Hepatic stellate cell (primary cell): ENCODE data around the gene MTERF1.
"Not testable (repeated sequence)": the region's sequence is repeated elsewhere in the genome, so short reads cannot be mapped to it uniquely, and the experiment has no call there.

Experiments used
- DNase-seq: peaks from one replicate; pipeline ENCODE4 v3.0.0; 2011; ENCODE audit warnings: low spot score

The MTERF1 gene

GRCh38 chr7:91883676-91884362 is 3.3 kb upstream of the MTERF1 start:
- no peak for DNase-seq

- no peak for DNase-seq
Observed at GRCh38 chr7:91880016-91880412, 488 bp downstream of the MTERF1 start.

- DNase-seq, result peak; percentile 26
Observed at GRCh38 chr7:91876391-91877133, 3.9 kb downstream of the MTERF1 start.

DNA sequence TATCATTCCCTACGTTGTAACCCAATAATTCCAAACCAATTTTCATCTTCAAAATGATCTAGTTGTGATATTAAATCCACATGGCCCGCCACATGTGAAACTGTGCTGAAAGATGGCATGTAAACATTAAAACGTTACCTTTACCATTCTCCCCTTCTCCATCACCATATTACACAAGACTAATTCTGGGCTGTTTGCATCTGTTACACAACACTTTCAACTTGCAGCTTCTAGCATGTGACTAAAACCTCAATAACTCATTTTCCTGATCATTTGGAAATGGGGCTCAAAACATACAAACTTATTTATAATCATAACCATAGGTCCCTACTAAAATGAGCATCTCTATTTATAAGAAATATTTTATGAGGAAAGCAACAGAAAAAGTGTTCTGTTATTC is 4.7 kb downstream of the MTERF1 start:
- no peak for DNase-seq

DNA sequence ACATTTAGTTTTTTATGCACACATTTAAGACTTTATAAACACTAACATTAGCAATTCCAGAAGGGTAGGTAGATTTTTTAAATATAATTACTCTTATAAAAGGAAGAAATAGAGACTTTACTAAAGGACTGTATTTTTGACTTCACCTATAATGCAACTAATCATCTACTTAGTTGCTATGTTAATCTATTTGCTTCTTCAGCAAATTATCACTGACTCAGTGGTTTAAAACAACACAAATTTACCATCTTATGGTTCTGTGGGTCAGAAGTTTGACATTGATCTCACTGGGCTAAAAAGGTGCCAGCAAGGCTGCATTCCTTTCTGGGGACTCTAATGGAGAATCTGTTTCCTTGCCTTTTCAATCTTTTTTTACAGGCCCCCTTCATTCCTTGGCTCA is 7.6 kb downstream of the MTERF1 start:
- DNase-seq, result no peak

- DNase-seq, result no peak
Observed at GRCh38 chr7:91872069-91872468, 8.4 kb downstream of the MTERF1 start.

GRCh38 chr7:91869661-91870060 is 10.8 kb downstream of the MTERF1 start:
- DNase-seq, result no peak

DNA sequence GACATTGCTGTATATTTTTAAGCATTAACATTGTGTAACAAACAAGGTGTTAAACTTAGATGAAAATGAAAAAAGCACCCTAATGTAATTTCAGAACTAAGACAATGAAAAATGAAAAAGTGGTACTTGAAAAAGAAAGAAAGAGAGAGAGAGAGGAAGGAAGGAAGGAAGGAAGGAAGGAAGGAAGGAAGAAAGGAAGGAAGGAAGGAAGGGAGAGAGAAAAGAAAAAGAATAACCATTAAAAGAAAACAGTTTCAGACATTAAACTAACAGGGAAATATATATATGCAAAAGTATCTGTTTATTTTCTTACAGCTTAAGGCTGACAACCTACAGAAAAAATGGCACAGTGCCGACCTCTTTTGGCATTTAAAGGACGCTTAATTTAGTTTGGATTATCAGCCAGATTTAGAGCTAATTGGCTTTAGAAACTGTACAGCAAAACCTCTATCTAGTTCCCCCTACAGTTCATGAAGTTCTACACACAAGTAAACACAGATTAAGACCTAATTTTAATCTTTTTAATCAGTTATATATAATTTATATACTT is 13.8 kb downstream of the MTERF1 start:
- no peak for DNase-seq

DNA sequence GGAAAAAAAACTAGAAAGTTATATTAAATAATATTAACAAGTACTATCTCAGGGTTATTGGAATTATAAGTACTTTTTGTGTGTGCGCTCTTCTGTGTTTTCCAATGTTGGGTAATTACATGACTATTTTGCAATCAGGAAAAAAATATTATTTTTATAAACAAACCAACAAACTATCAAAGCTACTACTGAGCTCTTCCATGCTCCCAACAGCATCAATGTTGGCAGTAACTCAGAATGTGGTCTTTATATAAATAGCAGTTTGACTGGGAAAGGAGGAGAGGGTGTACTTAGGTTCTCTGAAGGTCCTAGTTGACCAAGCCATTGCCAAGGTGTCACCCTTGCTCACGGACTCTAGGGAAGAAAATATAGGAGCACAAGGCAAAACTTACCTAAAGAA is 15.0 kb downstream of the MTERF1 start:
- DNase-seq, result no peak

GRCh38 chr7:91864604-91865003 is 15.9 kb downstream of the MTERF1 start:
- not testable (repeated sequence) for DNase-seq

GRCh38 chr7:91864070-91864469 is 16.4 kb downstream of the MTERF1 start:
- DNase-seq, result no peak

GRCh38 chr7:91852263-91852741 is 28.2 kb downstream of the MTERF1 start:
- no peak for DNase-seq

GRCh38 chr7:91850455-91850854 is 30.0 kb downstream of the MTERF1 start:
- no peak for DNase-seq

DNA sequence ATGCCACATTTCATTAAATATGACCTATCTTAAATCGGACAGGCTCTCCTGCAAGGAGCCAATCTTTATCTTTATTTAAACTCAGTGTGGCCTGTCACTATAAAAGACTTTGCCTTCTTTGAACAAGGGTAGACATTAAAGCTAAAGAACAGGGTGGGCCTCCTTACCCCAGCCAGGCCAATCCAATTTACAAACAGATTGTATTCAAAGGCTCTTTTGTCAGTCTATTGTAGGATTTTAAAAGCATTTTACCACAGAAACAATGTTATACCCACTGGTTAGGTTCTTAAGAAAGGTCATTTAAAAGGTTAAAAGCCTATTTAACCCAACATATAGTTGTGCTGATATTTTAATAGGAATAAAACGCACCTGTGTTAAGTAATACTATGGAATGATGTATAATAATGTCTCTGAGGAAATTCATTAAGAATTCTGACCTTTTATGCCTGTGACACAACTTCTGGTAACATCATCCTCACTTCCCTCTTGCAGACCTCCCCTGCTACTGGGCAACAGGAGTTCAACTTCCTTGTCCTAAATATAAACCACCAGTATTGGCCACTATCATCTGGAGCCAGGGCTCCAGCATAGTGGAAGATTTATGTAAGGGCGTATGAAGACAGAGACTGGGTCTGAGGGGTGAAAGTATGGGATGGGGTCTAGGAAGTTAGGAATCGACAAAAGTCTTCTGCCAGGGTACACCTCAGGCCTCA is 32.5 kb downstream of the MTERF1 start:
- no peak for DNase-seq

DNA sequence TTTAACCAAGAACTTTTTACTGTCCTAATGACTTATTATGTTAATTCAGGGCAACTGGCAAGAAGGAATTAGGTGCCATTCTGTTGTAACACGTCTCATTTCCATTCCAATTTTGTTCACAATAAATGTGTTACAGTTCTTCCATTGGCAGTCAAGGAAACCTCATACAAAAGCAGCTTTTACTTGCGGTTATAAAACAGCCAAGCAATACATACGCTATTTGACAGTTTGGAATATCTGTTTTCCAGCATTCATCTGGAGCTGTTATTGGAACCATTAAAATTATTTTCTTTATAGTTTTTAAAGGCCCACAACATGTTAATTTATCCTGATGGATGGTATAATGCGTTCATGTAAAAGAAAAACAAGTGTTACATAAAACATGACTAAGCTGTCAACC is 33.3 kb downstream of the MTERF1 start:
- DNase-seq, result no peak

DNA sequence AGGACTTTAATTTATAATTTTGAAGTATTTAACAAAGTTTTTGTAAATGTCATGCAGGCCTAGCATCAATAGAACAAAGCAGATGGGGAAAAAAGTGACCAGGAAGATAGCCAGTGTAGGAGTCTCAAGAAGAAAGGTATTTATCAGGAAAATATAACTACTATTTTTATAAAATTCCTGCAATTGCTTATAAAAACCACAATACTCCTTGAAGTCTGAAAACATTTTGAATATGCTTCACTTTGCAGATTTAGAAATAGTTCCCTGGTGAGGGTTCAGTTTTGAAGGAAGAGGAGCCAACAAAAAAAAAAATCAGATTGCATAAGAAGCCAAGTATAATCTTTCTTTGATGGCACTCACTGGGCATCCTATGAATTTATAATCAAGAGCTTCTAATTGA is 34.1 kb downstream of the MTERF1 start:
- no peak for DNase-seq

- DNase-seq, result no peak
Observed at GRCh38 chr7:91843831-91844230, 36.7 kb downstream of the MTERF1 start.

DNA sequence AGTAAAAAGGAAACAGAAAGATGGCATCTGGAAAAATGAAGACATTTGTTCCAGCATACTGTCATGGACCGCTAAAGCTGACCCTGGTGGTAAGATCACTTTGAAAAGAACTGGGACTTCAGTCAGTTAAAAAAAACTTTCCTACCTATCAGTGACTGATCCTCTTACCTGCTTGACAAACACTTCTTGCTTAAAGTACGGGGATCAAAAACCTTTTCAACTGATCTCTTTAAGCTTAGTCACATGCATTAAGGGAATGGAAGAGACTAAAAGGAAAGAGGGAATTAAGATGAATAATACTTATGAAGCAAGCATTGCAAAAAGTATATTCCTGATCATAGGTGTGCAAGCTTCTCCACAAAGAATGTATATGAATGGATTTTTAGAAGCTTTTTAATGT is 42.1 kb downstream of the MTERF1 start:
- DNase-seq, result no peak

GRCh38 chr7:91837397-91838070 is 43.0 kb downstream of the MTERF1 start:
- DNase-seq, result no peak

- DNase-seq, result no peak
Observed at GRCh38 chr7:91835826-91836368, 44.6 kb downstream of the MTERF1 start.

DNA sequence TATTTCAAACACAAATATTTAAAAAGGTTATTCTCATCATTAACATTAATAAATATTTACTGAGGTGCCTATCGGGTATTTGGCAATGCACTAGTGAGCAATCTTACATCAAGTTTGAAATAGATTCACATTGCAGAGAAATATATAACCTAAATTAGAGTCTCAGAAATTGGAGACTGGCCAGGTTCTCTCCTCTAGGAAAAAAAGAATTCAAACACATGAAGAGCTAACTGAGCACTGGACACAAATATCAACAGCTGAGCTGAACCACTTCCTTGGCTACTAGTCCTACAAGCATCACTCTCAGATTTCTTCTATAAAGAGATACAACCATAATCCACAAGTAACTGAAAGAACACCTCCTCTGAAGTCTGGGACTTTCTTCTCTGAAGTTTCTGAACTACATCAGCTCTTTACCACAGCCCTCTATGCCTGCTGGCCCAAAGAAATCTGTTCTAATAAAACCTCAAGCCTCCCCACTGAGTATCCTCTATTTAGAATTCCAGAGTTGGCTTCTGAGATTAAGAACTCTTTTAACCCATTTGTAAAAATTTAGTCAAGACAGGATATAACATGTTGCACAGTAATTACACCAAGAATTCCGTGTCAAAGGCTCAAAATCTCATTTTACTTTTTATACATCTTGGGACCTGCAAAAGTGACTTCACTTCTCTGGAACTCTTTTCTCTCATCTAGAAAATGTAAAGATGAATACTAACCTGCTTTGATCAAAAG is 45.2 kb downstream of the MTERF1 start:
- DNase-seq, result no peak
